M059J (cell line): ENCODE measurements around the gene PPP4C. TPM values are rescaled to one million over a fixed set of nuclear protein-coding genes. Genes with fewer than 3 reads are reported as not detected.
"Not testable (repeated sequence)": the region's sequence is repeated elsewhere in the genome, so short reads cannot be mapped to it uniquely, and the experiment has no call there.

Source experiments
- DNase-seq: peaks from one replicate; pipeline ENCODE4 v3.0.0-alpha.2; 2012; ENCODE audit warnings: low read depth
- total RNA-seq: library from RNA; depleted of rRNA; stranded (reverse); fragments of >200 nt; shearing (Covaris generic); gene quantifications from 2 replicates; pipeline ENCODE4 v1.2.3, GENCODE V29; 2014

Gene PPP4C
- total RNA-seq, 1 experiment from 2014 or later = 169 TPM

DNA sequence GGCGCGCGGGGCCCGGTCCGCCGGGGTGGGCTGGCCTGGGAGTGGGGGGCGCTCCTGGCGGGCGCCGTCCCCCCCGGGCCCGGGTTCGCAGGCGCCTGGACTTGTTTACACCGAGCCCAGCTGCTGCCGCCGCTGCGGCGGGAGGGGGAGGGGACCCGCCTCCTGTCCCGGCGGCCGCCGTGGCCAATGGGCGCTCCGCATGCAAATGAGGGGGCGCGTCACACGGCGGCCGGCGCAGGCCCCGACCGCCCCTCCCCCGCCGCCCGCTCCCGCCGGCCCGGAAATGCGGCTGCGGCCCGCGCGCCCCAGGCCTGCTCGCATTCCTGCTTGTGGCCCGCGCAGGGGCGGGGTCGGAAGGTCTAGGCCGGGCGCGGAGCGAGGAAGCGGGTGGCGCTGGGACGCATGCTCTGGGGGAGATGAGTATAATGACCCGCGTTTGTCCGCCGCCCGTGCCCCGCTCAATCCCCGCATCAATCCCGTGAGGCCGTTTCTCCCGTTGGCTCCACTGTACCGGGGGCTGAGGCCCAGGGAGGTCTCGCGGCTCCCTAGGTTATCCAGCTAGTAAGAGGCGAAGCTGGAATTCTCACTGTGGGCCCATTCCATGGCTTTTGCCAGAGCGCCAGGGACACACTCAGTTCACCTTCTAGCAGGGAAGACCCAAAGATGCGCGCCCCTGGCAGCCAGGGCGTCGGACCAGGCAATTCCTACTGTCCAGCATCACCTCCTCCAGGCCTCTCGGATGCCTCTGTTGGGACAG is 20.5 kb downstream of the PPP4C start, which contains the start of gene YPEL3:
Gene YPEL3, minus strand, starts transcription at position 109 of the 757 bp plus-strand sequence. CDS start 731 bp downstream, outside the sequence.
- peak; percentile 82 for DNase-seq

DNA sequence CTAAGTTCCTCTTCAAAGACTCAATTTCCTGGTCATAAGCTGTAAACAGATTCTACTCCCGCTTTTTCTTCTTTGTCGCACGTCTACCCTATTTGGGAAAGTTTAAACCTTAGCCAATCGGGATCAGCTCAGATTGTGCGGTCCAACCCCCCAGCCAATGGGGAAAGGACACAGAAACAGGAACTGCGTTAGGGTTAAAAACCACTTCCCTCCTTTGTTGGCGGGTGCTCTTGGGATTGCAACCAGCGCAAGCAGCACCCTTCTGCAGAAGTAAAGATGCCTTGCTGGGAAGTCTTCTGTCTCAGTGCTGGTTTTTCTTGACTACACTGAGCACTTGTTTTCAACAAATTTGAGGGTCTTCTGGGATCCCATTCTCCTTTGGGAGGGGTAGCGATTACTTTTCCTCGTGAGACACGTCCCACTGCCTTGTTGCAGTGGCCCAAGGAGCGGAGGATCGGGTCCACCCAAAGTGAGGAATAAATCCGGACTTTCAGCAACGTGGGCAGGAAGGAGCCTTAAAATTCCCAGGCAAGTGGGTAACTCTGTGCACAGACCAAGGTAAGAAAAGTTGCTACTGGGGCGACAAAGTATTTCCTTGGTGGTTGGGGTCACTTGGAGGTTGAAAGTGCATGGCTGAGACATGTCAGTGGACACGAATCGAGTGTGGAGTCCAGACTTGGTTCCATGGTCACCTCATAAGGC is 21.2 kb downstream of the PPP4C start:
- DNase-seq = no peak

DNA sequence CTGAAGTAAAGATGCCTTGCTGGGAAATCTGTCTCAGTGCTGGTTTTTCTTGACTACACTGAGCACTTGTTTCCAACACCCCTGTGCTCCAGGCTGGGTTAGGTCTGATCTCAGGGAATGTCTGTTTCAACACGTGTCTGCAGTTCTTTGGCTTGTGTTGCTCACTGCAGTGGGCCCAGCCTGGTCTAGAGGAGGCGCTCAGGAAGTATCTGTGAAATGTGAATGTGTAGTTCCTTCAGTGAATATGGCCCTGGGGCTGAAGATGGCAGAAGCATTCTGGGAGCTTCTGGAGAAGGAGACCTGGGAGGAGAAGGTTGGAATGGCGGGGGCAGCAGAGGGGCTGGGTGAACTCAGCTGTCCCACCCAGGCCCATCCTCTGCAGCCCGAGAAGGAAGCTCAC is 28.3 kb downstream of the PPP4C start:
- DNase-seq = no peak

DNA sequence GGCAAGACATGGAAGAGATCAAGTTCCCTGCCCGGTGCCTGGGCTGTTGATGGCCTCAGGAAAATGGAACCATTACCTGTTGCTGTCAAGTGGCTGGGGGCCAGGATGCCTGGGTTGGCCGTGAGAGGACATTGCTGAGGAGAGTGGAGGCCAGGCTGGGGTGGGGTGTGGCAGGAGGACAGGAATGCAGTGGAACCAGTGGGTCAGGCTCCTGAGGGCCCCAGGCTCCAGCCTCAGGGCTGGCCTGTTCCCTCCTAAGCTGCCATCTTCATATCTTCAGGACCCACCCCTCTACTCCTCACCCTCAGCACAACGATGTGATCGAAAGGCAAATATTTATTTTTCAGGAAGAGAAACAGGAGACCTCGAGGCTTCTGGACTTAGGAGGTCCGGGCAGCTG is 28.7 kb downstream of the PPP4C start:
- DNase-seq = no peak

- no peak for DNase-seq
Measured at GRCh38 chr16:30108059-30108850, 32.5 kb downstream of the PPP4C start.

DNA sequence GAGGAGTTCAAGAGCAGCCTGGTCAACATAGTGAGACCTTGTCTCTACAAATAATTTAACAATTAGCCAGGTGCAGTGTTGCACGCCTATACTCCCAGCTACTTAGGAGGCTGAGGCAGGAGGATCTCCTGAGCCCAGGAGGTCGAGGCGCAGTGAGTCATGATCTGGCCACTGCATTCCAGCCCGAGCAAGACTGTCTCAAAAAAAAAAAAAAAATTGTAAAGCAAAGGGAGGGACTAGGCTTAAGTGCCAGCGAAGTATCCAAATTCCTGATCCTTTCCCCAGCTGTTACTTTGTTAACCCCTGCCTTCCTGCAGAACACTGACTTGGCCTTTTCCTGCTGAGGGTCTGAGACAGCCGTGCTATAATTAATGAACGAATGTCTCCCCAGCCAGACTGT is 34.9 kb downstream of the PPP4C start:
- DNase-seq = no peak

- no peak for DNase-seq
Measured at GRCh38 chr16:30112197-30113030, 36.6 kb downstream of the PPP4C start.

- peak; percentile 51 for DNase-seq
Measured at GRCh38 chr16:30113031-30113710, 37.4 kb downstream of the PPP4C start, which contains the start of gene GDPD3. Gene GDPD3, minus strand, starts transcription at chr16:30113537. Its CDS starts 59 bp downstream, at chr16:30113478.

GRCh38 chr16:30113711-30114333 is 38.0 kb downstream of the PPP4C start:
- DNase-seq = peak; percentile 59

- no peak for DNase-seq
Measured at GRCh38 chr16:30114411-30114810, 38.6 kb downstream of the PPP4C start.

DNA sequence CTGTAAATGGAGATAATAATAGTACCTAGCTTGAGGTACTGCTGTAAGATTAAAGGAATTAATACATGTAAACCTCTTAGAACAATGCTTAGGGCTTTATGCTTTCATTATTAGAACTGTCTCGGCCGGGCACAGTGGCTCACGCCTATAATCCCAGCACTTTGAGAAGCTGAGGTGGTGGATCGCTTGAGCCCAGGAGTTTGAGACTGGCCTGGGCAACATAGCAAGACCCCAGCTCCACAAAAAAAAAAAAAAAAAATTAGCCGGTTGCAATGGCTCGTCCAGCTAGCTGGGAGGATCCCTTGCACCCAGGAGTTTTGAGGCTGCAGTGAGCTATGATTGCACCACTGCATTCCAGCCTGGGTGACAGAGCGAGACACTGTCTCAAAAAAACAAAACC is 39.0 kb downstream of the PPP4C start:
- DNase-seq = not testable (repeated sequence)

- no peak for DNase-seq
Measured at GRCh38 chr16:30115238-30115637, 39.4 kb downstream of the PPP4C start.

GRCh38 chr16:30116291-30117207 is 40.8 kb downstream of the PPP4C start:
- DNase-seq = no peak

DNA sequence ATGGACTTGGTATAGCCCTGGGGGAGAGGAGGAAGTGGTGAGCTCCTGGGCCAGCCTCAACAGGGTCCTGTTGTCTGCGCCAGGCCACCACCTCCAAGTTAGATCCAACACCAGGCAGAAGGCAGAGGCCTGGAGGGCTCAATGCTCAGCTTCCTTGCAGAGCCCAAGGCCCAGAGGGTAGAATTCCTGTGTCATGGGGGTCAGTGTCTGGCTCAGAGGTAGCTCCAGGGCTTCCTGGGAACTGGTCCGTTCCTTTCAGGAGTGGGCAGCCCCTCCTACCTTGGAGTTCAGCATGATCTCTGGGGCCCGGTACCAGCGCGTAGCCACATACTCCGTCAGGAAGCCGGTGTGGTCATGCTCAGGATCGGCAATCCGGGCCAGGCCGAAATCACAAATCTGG is 42.0 kb downstream of the PPP4C start:
- DNase-seq = no peak

DNA sequence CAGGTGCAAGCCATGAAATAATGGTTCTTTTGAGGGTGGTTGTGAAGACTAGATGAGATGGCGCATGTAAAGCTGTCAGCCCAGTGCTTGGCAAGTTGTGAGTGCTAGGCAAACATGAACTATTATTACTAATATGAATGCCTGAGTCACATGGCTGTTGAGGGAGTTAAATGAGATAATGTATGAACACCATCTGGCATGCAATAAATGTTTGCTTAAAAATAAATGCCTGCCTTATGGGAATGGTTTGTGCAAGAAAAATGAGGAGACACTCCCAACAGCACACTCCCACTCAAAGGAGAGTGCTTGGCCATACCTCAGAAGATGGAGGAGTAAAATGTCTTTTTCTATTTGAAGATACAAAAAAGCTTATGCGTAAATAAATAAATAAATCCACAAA is 43.6 kb downstream of the PPP4C start:
- DNase-seq = no peak

DNA sequence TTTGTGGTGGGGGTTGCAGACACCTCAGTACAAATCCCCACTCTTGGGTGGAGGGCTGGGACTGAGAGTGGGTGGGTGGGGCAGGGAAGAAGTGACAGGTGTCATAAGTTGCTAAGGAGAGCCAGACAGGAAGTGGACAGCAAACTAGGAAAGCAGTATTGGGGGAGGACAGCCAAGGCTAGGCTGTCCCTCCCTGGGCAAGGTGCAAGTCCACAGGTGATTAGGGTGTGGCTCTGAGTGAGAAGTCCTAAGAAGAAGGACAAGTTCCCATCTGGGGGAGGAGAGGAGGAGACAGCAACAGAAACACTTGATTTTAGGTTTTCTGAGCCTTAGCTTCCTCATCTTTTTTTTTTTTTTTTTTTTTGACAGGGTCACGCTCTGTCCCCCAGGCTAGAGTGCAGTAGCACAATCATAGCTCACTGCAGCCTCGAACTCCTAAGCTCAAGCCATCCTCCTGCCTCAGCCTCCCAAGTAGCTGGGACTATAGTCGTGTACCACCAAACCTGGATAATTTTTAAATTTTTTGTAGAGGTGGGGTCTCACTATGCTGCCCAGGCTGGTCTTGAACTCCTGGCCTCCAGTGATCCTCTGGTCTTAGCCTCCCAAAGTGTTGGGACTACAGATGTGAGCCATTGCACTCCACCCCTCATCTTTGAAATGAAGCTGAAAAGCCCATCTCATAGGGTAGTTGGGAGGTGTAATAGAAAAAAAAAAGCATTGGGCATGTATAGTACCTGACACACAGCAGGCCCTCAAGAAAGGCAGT is 44.7 kb downstream of the PPP4C start:
- no peak for DNase-seq

- DNase-seq = no peak
Measured at GRCh38 chr16:30121741-30122571, 46.2 kb downstream of the PPP4C start.
